Naive thymus-derived CD4-positive, alpha-beta T cell (primary cell): ENCODE measurements around the gene HIC2. TPM values are rescaled to one million over a fixed set of nuclear protein-coding genes. Genes with fewer than 3 reads are reported as not detected.

Experiments
- ATAC-seq: fragments of 150-1000 bp; cut with Tn5 transposase; 2 replicates; pipeline ENCODE4 v1.10.0; 2021; ENCODE audit warnings: mild to moderate bottlenecking, moderate library complexity
- CTCF ChIA-PET: fragments of 350-600 bp; sonication (Branson Sonifier 250); formaldehyde crosslinking; loops from one replicate; lab custom pipeline; 2021; ENCODE audit warnings: antibody characterized with exemption; lab: Charles Lee
- POLR2A ChIA-PET: fragments of 350-600 bp; sonication (Branson Sonifier 250); formaldehyde crosslinking; loops from one replicate; lab custom pipeline; 2021; ENCODE audit warnings: antibody characterized with exemption, inconsistent platforms; lab: Charles Lee
- DNase-seq, 9 donors: peaks; one replicate each; pipeline versions ENCODE4 v3.0.0 to v3.0.0-alpha.2; 2020 to 2022; ENCODE audit warnings: mixed read lengths in 1 of 9
- H3K27ac ChIP-seq: one replicate; pipeline ENCODE4 v1.7.0; 2013; ENCODE audit warnings: mild to moderate bottlenecking, low read depth, low read length, moderate library complexity
- H3K27me3 ChIP-seq, 2 donors: one replicate each; pipeline ENCODE4 v1.7.0; 2013; ENCODE audit warnings: low read length in 2 of 2, mild to moderate bottlenecking in 2 of 2, moderate library complexity in 2 of 2; ENCODE audit not compliant: control insufficient read depth in 2 of 2, insufficient read depth in 2 of 2
- H3K36me3 ChIP-seq, 3 experiments: 1 replicate in 2 of 3; 2 replicates in 1 of 3; pipeline ENCODE4 v1.7.0; 2013; ENCODE audit warnings: low read length in 3 of 3, mild to moderate bottlenecking in 3 of 3, moderate library complexity in 1 of 3; ENCODE audit not compliant: insufficient read depth in 3 of 3, control insufficient read depth in 2 of 3
- H3K4me1 ChIP-seq, 2 donors: one replicate each; pipeline ENCODE4 v1.7.0; 2013; ENCODE audit warnings: low read length in 2 of 2, mild to moderate bottlenecking in 2 of 2, moderate library complexity in 1 of 2; ENCODE audit not compliant: control insufficient read depth in 2 of 2, insufficient read depth in 2 of 2
- H3K4me3 ChIP-seq: 2 replicates; pipeline ENCODE4 v1.7.0; 2013; ENCODE audit warnings: mild to moderate bottlenecking, low read length
- H3K9me3 ChIP-seq, 3 experiments: 1 replicate in 2 of 3; 2 replicates in 1 of 3; pipeline ENCODE4 v1.7.0; 2013; ENCODE audit warnings: low read length in 3 of 3; ENCODE audit not compliant: control insufficient read depth in 2 of 3
- H3K27ac Mint-ChIP-seq, 9 donors: one replicate each; pipeline ENCODE4 v1.8.0; 2020 to 2022; ENCODE audit warnings: mixed read lengths in 9 of 9, mild to moderate bottlenecking in 8 of 9, moderate library complexity in 5 of 9, inconsistent platforms in 2 of 9
- H3K27me3 Mint-ChIP-seq, 5 donors: one replicate each; pipeline ENCODE4 v1.8.0; 2021 to 2022; ENCODE audit warnings: mixed read lengths in 5 of 5, mild to moderate bottlenecking in 1 of 5
- H3K36me3 Mint-ChIP-seq, 5 donors: one replicate each; pipeline ENCODE4 v1.8.0; 2020 to 2022; ENCODE audit warnings: mixed read lengths in 5 of 5, mild to moderate bottlenecking in 3 of 5, inconsistent platforms in 1 of 5
- H3K4me1 Mint-ChIP-seq, 7 donors: one replicate each; pipeline ENCODE4 v1.8.0; 2020 to 2022; ENCODE audit warnings: mixed read lengths in 7 of 7, mild to moderate bottlenecking in 3 of 7, inconsistent platforms in 1 of 7
- H3K4me3 Mint-ChIP-seq, 10 donors: one replicate each; pipeline ENCODE4 v1.8.0; 2020 to 2022; ENCODE audit warnings: mild to moderate bottlenecking in 10 of 10, mixed read lengths in 10 of 10, moderate library complexity in 6 of 10, inconsistent platforms in 2 of 10
- H3K9me3 Mint-ChIP-seq, 11 donors: one replicate each; pipeline ENCODE4 v1.8.0; 2020 to 2022; ENCODE audit warnings: mixed read lengths in 11 of 11, mild to moderate bottlenecking in 4 of 11, inconsistent platforms in 1 of 11, moderate library complexity in 1 of 11
- intact Hi-C, 2 donors: fragments of 100-400 bp; cut with micrococcal nuclease; formaldehyde crosslinking; loops; one replicate each; pipeline ENCODE4 v1.15.1; 2023
- polyA plus RNA-seq, 2 donors: library from polyadenylated mRNA; unstranded; fragments of 300-500 nt; fragmentation: Illumina TruSeq; gene quantifications; one replicate each; pipeline ENCODE4 v1.2.3, GENCODE V29; 2021
- total RNA-seq, 6 experiments: library from RNA in 5 of 6; stranded (reverse) in 5 of 6; gene quantifications; 1 replicate in 5 of 6; 2 replicates in 1 of 6; pipeline ENCODE4 v1.2.3 and lab custom pipeline; 2021 to 2026

The HIC2 gene
- total and polyA plus RNA-seq, 7 experiments from 2014 or later, result 0.44 to 13.8 (median 10.0) TPM

DNA sequence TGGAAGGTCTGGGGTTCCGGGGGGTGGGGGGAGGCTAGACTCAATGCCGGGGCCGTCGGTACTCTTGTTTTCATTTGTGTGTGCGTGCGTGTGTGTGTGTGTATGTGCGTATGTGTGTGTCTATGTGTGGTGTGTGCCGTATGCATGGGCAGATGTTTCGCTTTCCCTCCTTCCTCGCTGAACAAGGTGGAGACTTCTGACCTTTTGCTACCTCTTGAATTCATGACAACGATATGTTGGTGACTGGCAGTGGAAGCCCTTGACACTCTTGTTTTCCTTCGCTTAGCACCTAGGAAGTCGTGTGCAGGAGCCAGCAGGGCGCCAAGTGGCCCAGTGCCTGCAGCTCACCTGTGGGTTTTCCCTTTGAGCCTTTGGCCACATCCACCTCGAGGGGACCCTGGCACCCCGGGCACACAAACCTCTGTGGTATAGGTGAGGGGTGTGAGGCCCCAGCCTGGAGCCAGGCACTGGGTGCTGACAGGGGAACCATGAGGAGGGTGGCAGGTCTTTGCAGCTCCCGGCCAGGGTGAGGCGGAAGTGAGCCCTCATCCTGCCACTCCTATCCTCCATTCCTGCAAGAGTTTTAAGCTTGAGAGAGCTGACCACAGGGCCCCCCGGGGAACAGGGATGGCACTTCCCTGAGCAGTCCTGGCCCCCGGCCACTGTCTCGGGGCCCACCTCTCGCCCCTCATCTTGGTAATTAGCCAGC lies 30.7 kb downstream of the HIC2 start:
- no peaks in the 10 kb centered on the region for H3K9me3 Mint-ChIP-seq
- H3K27me3 Mint-ChIP-seq, result no peaks in the 10 kb centered on the region
- Histone ChIP-seq H3K4me3 (no peak overlapping the region), H3K36me3 (peaks cover 0 to 50% (median 7%) of the 10 kb centered on the region in 3 experiments), H3K9me3 (no peaks in the 10 kb centered on the region), H3K27me3 (no peaks in the 10 kb centered on the region), H3K4me1 (no peaks in the 10 kb centered on the region), H3K27ac (no peak overlapping the region)
- ATAC-seq (no peak), DNase-seq (no peak)
- peak overlapping the region in 1 of 9 donors; percentile 72 for H3K27ac Mint-ChIP-seq
- H3K4me3 Mint-ChIP-seq, result no peak overlapping the region
- intact Hi-C loops, result no loop called here
- peaks cover 0 to 3% (median 0%) of the 10 kb centered on the region in 7 donors for H3K4me1 Mint-ChIP-seq
- CTCF ChIA-PET, result no interaction called here
- POLR2A ChIA-PET, result interaction anchor here (0.6 kb wide), 1 partner anchor 416 kb away, joined by 3 read pairs; no protein-coding TSS in a partner anchor
- peaks cover 0 to 9% (median 0%) of the 10 kb centered on the region in 5 donors for H3K36me3 Mint-ChIP-seq

- ATAC-seq, result no peak
- Histone ChIP-seq H3K27me3 (no peaks in the 10 kb centered on the region), H3K27ac (no peak overlapping the region), H3K36me3 (peaks cover 0 to 41% (median 0%) of the 10 kb centered on the region in 3 experiments), H3K4me1 (no peaks in the 10 kb centered on the region), H3K9me3 (no peaks in the 10 kb centered on the region), H3K4me3 (no peak overlapping the region)
- no peak overlapping the region for H3K4me3 Mint-ChIP-seq
- no peak for DNase-seq
- H3K27me3 Mint-ChIP-seq, result no peaks in the 10 kb centered on the region
- POLR2A ChIA-PET, result no interaction called here
- no peaks in the 10 kb centered on the region for H3K9me3 Mint-ChIP-seq
- H3K36me3 Mint-ChIP-seq, result peaks cover 0 to 9% (median 0%) of the 10 kb centered on the region in 5 donors
- no peak overlapping the region for H3K27ac Mint-ChIP-seq
- intact Hi-C loops, result no loop called here
- CTCF ChIA-PET, result no interaction called here
- H3K4me1 Mint-ChIP-seq, result no peaks in the 10 kb centered on the region
These were observed 31.7 kb downstream of the HIC2 start for GRCh38 chr22:21448627-21449416.

- Histone ChIP-seq H3K27me3 (no peaks in the 10 kb centered on the region), H3K4me3 (no peak overlapping the region), H3K9me3 (no peaks in the 10 kb centered on the region), H3K27ac (no peak overlapping the region), H3K36me3 (peaks cover 0 to 32% (median 0%) of the 10 kb centered on the region in 3 experiments), H3K4me1 (no peaks in the 10 kb centered on the region)
- Mint-ChIP-seq H3K4me1 (no peaks in the 10 kb centered on the region), H3K36me3 (peaks cover 0 to 9% (median 0%) of the 10 kb centered on the region in 5 donors), H3K27me3 (no peaks in the 10 kb centered on the region), H3K9me3 (no peaks in the 10 kb centered on the region), H3K4me3 (no peak overlapping the region), H3K27ac (no peak overlapping the region)
- ATAC-seq (no peak), DNase-seq (peak in 1 of 9 donors; percentile 17)
- ChIA-PET POLR2A (no interaction called here), CTCF (no interaction called here)
- intact Hi-C loops, result no loop called here
These were observed 32.6 kb downstream of the HIC2 start for GRCh38 chr22:21449531-21450319.

DNA sequence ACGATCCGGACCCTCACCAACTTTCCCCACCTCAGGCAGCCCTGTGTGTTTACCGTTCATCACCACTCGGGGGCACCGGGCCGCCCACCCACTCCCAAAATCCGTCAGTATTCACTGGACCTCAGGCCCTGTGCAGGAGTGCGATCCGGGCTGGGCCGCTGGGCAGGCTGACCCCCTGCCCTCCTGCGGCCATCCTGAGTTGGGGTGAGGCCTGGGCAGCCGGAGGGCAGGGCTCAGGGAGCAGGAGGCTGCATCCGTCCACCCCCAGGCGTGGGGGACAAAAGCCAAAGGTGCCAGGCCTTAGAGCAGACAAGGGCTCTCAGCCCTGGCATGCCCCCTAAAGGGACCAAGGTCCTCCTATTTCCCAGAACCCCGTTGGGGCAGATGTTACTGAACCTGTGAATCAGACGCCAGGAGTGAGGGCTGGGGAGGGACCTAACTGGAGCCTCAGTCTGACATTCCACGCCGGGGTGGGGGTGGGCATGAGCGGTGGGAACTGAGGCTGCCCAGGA lies 33.2 kb downstream of the HIC2 start:
- DNase-seq (peak in 1 of 9 donors; percentile 17), ATAC-seq (no peak)
- no peaks in the 10 kb centered on the region for H3K27me3 ChIP-seq
- intact Hi-C loops, result no loop called here
- no peaks in the 10 kb centered on the region for H3K9me3 ChIP-seq
- Mint-ChIP-seq H3K9me3 (no peaks in the 10 kb centered on the region), H3K4me1 (no peaks in the 10 kb centered on the region), H3K36me3 (peaks cover 0 to 9% (median 0%) of the 10 kb centered on the region in 5 donors), H3K27me3 (no peaks in the 10 kb centered on the region), H3K4me3 (no peak overlapping the region), H3K27ac (no peak overlapping the region)
- CTCF ChIA-PET, result no interaction called here
- H3K4me1 ChIP-seq, result no peaks in the 10 kb centered on the region
- POLR2A ChIA-PET, result no interaction called here
- no peak overlapping the region for H3K4me3 ChIP-seq
- peaks cover 0 to 25% (median 0%) of the 10 kb centered on the region in 3 experiments for H3K36me3 ChIP-seq
- H3K27ac ChIP-seq, result no peak overlapping the region

- POLR2A ChIA-PET, result no interaction called here
- H3K36me3 Mint-ChIP-seq, result peaks cover 0 to 9% (median 0%) of the 10 kb centered on the region in 5 donors
- peak in 1 of 9 donors; percentile 6 for DNase-seq
- no peaks in the 10 kb centered on the region for H3K27me3 Mint-ChIP-seq
- H3K9me3 ChIP-seq, result no peaks in the 10 kb centered on the region
- no peak overlapping the region for H3K27ac ChIP-seq
- H3K9me3 Mint-ChIP-seq, result no peaks in the 10 kb centered on the region
- no peak overlapping the region for H3K4me3 Mint-ChIP-seq
- H3K27ac Mint-ChIP-seq, result no peak overlapping the region
- H3K36me3 ChIP-seq, result peaks cover 0 to 20% (median 0%) of the 10 kb centered on the region in 3 experiments
- no peaks in the 10 kb centered on the region for H3K27me3 ChIP-seq
- H3K4me1 ChIP-seq, result no peaks in the 10 kb centered on the region
- H3K4me3 ChIP-seq, result no peak overlapping the region
- no peaks in the 10 kb centered on the region for H3K4me1 Mint-ChIP-seq
- ATAC-seq, result no peak
- intact Hi-C loops, result no loop called here
- CTCF ChIA-PET, result no interaction called here
These were observed 33.7 kb downstream of the HIC2 start for GRCh38 chr22:21450858-21451353.
